GM23248 (cell line): ENCODE results near the gene CTSO. TPM values are rescaled to one million over a fixed set of nuclear protein-coding genes. Genes with fewer than 3 reads are reported as not detected.
"Not testable (repeated sequence)": the region's sequence is repeated elsewhere in the genome, so short reads cannot be mapped to it uniquely, and the experiment has no call there.

Experiments used
- DNase-seq: peaks from one replicate; pipeline ENCODE4 v3.0.0-alpha.2; 2015
- H2AFZ ChIP-seq: fragments of 200-600 bp; sonication (generic); 2 replicates; pipeline ENCODE4 v1.6.1; 2016; ENCODE audit warnings: antibody characterized with exemption
- H3F3A ChIP-seq: fragments of 200-600 bp; sonication (generic); 2 replicates; pipeline ENCODE4 v1.6.1; 2016; ENCODE audit warnings: mild to moderate bottlenecking, antibody characterized with exemption, mixed run types; ENCODE audit not compliant: insufficient read depth
- H3K27ac ChIP-seq: fragments of 200-600 bp; sonication (generic); 2 replicates; pipeline ENCODE4 v1.5.1; 2016; ENCODE audit warnings: mild to moderate bottlenecking
- H3K27me3 ChIP-seq: fragments of 200-600 bp; sonication (generic); replicated peaks from 2 replicates; pipeline ENCODE4 v1.6.1; 2016; ENCODE audit warnings: mild to moderate bottlenecking; ENCODE audit not compliant: insufficient read depth
- H3K36me3 ChIP-seq: fragments of 200-600 bp; sonication (generic); 2 replicates; pipeline ENCODE4 v1.6.1; 2016; ENCODE audit warnings: low read depth, mild to moderate bottlenecking
- H3K4me1 ChIP-seq: fragments of 200-600 bp; sonication (generic); 2 replicates; pipeline ENCODE4 v1.6.1; 2016; ENCODE audit warnings: mild to moderate bottlenecking; ENCODE audit not compliant: insufficient read depth
- H3K4me2 ChIP-seq: fragments of 200-600 bp; sonication (generic); one replicate; pipeline ENCODE4 v1.6.1; 2016; ENCODE audit warnings: mild to moderate bottlenecking; ENCODE audit not compliant: unreplicated experiment
- H3K4me3 ChIP-seq: fragments of 200-600 bp; sonication (generic); 2 replicates; pipeline ENCODE4 v1.5.1; 2016; ENCODE audit warnings: mild to moderate bottlenecking
- H3K79me2 ChIP-seq: fragments of 200-600 bp; sonication (generic); 2 replicates; pipeline ENCODE4 v1.6.1; 2016; ENCODE audit warnings: mild to moderate bottlenecking; ENCODE audit not compliant: insufficient read depth
- H3K9ac ChIP-seq: fragments of 200-600 bp; sonication (generic); 2 replicates; pipeline ENCODE4 v1.6.1; 2016; ENCODE audit warnings: mild to moderate bottlenecking
- H3K9me2 ChIP-seq: fragments of 200-600 bp; sonication (generic); 2 replicates; pipeline ENCODE4 v1.6.1; 2016; ENCODE audit warnings: mixed run types, mild to moderate bottlenecking, moderate library complexity; ENCODE audit not compliant: insufficient read depth
- H3K9me3 ChIP-seq: fragments of 200-600 bp; sonication (generic); one replicate; pipeline ENCODE4 v1.6.1; 2017; ENCODE audit warnings: low read depth
- H4K20me1 ChIP-seq: fragments of 200-600 bp; sonication (generic); 2 replicates; pipeline ENCODE4 v1.6.0; 2016; ENCODE audit not compliant: insufficient read depth
- EZH2 ChIP-seq: fragments of 200-600 bp; sonication (generic); IDR thresholded peaks from 2 replicates; pipeline ENCODE4 v1.6.1; 2018; ENCODE audit warnings: antibody characterized with exemption, mild to moderate bottlenecking; ENCODE audit not compliant: insufficient read depth, poor library complexity, severe bottlenecking
- EZH2phosphoT487 ChIP-seq: fragments of 200-600 bp; sonication (generic); IDR thresholded peaks from 2 replicates; pipeline ENCODE4 v1.6.1; 2018; ENCODE audit warnings: antibody characterized with exemption, moderate library complexity, mild to moderate bottlenecking, low read depth; ENCODE audit not compliant: insufficient read depth
- WGBS, 2 experiments: methylation state at CpG; one replicate each; pipeline ENCODE4 v1.1.6; 2015 to 2017; ENCODE audit warnings: low lambda C conversion rate in 2 of 2, low coverage in 1 of 2; ENCODE audit errors: missing lambda C conversion rate in 2 of 2; 5-methylcytosine and 5-hydroxymethylcytosine counted together
- in situ Hi-C: fragments of 300-500 bp; cut with MboI; formaldehyde crosslinking; loops from 2 replicates; pipeline ENCODE4 v1.15.0; 2020
- polyA plus RNA-seq: library from polyadenylated mRNA; unstranded; fragments of >200 nt; fragmentation: Nextera tagmentation; extraction: Ambion mirVana; gene quantifications from 2 replicates; pipeline ENCODE4 v1.2.1, GENCODE V29; 2016
- total RNA-seq: library from RNA; depleted of rRNA; stranded (reverse); fragments of >200 nt; shearing (Covaris generic); gene quantifications from 2 replicates; pipeline ENCODE4 v1.2.3, GENCODE V29; 2014

CTSO gene
- total and polyA plus RNA-seq, 2 experiments from 2014 or later = 11.2 to 13.4 TPM

GRCh38 chr4:155900381-155900780, 53.3 kb downstream of the CTSO start:
- H3K9me2 ChIP-seq = no peaks in the 10 kb centered on the region
- no peak overlapping the region for H2AFZ ChIP-seq
- in situ Hi-C loops = no loop called here
- no peaks in the 10 kb centered on the region for H3K9me3 ChIP-seq
- no peaks in the 10 kb centered on the region for H3K4me1 ChIP-seq
- H3K27me3 ChIP-seq = peaks cover 14% of the 10 kb centered on the region
- H3K4me3 ChIP-seq = no peak overlapping the region
- H3F3A ChIP-seq = no peaks in the 10 kb centered on the region
- peak; percentile 12 for DNase-seq
- no peaks in the 10 kb centered on the region for H3K36me3 ChIP-seq
- TF ChIP-seq EZH2 = no peak
- no peak for TF ChIP-seq EZH2phosphoT487
- H3K79me2 ChIP-seq = no peaks in the 10 kb centered on the region
- H3K4me2 ChIP-seq = no peak overlapping the region
- no peak overlapping the region for H3K9ac ChIP-seq
- WGBS, 2 experiments = 84 to 91% methylated on average over 1 of the region's 1 CpG
- H4K20me1 ChIP-seq = no peaks in the 10 kb centered on the region
- no peak overlapping the region for H3K27ac ChIP-seq

- DNase-seq = no peak
- 24 to 28% methylated on average over 3 of the region's 3 CpGs for WGBS, 2 experiments
- Histone ChIP-seq H3K9me2 (no peaks in the 10 kb centered on the region), H3K27ac (no peak overlapping the region), H3K79me2 (no peaks in the 10 kb centered on the region), H3F3A (no peaks in the 10 kb centered on the region), H3K27me3 (peaks cover 10% of the 10 kb centered on the region; the same call in 1 of the 2 replicates), H3K36me3 (no peaks in the 10 kb centered on the region), H3K4me1 (no peaks in the 10 kb centered on the region), H3K9ac (no peak overlapping the region), H3K9me3 (no peaks in the 10 kb centered on the region), H3K4me2 (no peak overlapping the region), H2AFZ (no peak overlapping the region), H3K4me3 (no peak overlapping the region), H4K20me1 (no peaks in the 10 kb centered on the region)
- TF ChIP-seq EZH2phosphoT487 = no peak
- TF ChIP-seq EZH2 = no peak
- in situ Hi-C loops = no loop called here
Observed at GRCh38 chr4:155899891-155900290, 53.8 kb downstream of the CTSO start.

GRCh38 chr4:155898371-155898770, 55.3 kb downstream of the CTSO start:
- in situ Hi-C loops, H2AFZ ChIP-seq, H3K9me2 ChIP-seq: not testable (repeated sequence)

GRCh38 chr4:155891058-155891457, 62.6 kb downstream of the CTSO start:
- no peaks in the 10 kb centered on the region for H4K20me1 ChIP-seq
- no peaks in the 10 kb centered on the region for H3K27me3 ChIP-seq
- no peak overlapping the region for H3K4me2 ChIP-seq
- H3K9me3 ChIP-seq = no peaks in the 10 kb centered on the region
- TF ChIP-seq EZH2 = no peak
- no peak for TF ChIP-seq EZH2phosphoT487
- no peak overlapping the region for H3K9ac ChIP-seq
- H3K27ac ChIP-seq = no peak overlapping the region
- no peak overlapping the region for H2AFZ ChIP-seq
- H3K36me3 ChIP-seq = no peaks in the 10 kb centered on the region
- no peaks in the 10 kb centered on the region for H3K9me2 ChIP-seq
- DNase-seq = peak; percentile 10
- H3F3A ChIP-seq = peaks cover 4% of the 10 kb centered on the region
- no peaks in the 10 kb centered on the region for H3K79me2 ChIP-seq
- H3K4me1 ChIP-seq = peaks cover 12% of the 10 kb centered on the region
- in situ Hi-C loops = no loop called here
- WGBS, 2 experiments = 24 to 43% methylated on average over 3 of the region's 3 CpGs
- H3K4me3 ChIP-seq = no peak overlapping the region

More at GRCh38 chr4:155898371-155898770, 55.3 kb downstream of the CTSO start:
- H3K27me3 ChIP-seq, H3K4me3 ChIP-seq, H3K9me3 ChIP-seq, H3K79me2 ChIP-seq, H3K9ac ChIP-seq, H3K4me1 ChIP-seq, H3F3A ChIP-seq, H3K4me2 ChIP-seq, DNase-seq, H4K20me1 ChIP-seq, H3K27ac ChIP-seq, H3K36me3 ChIP-seq: not testable (repeated sequence)
- 50 to 60% methylated on average over 2 of the region's 2 CpGs for WGBS, 2 experiments

GRCh38 chr4:155889946-155890345, 63.7 kb downstream of the CTSO start:
- H4K20me1 ChIP-seq = no peaks in the 10 kb centered on the region
- no peaks in the 10 kb centered on the region for H3K36me3 ChIP-seq
- no peak overlapping the region for H2AFZ ChIP-seq
- TF ChIP-seq EZH2phosphoT487 (no peak), EZH2 (no peak)
- peaks cover 12% of the 10 kb centered on the region for H3K4me1 ChIP-seq
- 14 to 15% methylated on average over 2 of the region's 2 CpGs for WGBS, 2 experiments
- DNase-seq = peak; percentile 7
- no peaks in the 10 kb centered on the region for H3K9me3 ChIP-seq
- H3K9me2 ChIP-seq = no peaks in the 10 kb centered on the region
- H3K27ac ChIP-seq = peak overlapping the region; percentile 9; the same call in 1 of the 2 replicates
- no peaks in the 10 kb centered on the region for H3K79me2 ChIP-seq
- H3F3A ChIP-seq = peaks cover 4% of the 10 kb centered on the region
- H3K9ac ChIP-seq = no peak overlapping the region
- in situ Hi-C loops = no loop called here
- peak overlapping the region; percentile 43 for H3K4me2 ChIP-seq
- no peaks in the 10 kb centered on the region for H3K27me3 ChIP-seq
- no peak overlapping the region for H3K4me3 ChIP-seq
